Measurements from ENCODE around the gene EEF2K.

The EEF2K gene

DNA sequence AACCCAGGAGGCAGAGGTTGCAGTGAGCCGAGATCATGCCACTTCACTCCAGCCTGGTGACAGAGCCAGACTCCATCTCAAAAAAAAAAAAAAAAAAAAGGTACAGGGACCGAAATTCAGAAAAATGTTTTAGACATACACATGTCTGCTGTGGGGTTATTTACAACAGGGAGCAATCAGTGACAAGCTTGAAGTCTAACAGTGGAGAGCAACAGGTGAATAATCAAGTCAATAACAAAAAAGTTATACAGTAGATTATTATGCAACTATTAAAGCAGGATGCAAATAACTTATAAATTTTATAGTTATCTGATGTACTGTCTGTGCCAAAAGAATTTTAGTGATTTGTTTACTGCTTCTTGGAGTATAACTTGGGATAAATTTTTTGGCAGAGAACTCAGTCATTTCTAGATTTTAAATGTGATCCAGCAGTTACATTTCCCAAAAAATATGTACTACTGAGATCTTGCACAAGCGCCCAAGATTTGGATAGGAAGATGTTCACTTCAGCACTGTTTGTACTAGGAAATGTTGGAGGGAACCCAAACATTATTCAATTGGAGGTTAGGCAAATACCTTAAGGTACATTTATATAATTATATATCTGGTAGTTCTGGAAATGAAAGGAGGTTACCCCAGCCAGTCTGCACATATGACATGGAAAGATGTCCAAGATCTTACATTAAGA is 34.1 kb downstream of the EEF2K start:
- DNase-seq (ENCODE audit: low read depth, low spot score), result no peak

DNA sequence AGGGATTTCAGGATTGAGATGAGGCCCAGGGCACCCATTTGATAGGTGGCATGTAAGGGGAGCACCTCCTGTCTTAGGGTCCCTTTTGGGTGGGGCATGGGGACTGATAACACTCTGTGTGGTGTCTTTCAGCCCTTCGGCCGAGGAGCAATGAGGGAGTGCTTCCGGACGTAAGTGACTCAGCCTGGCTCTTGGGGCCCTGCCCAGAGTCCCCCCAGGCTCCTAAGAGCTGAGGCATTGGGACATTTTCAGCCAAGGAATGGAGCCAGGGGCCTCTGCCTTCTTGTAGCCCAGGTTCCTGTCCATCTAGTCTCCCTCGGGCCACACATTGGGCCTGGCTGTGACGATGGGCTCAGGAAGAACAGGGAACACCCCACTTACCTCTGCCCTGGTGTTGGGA is 44.4 kb downstream of the EEF2K start:
- no peak for DNase-seq (ENCODE audit: low read depth, low spot score)

DNA sequence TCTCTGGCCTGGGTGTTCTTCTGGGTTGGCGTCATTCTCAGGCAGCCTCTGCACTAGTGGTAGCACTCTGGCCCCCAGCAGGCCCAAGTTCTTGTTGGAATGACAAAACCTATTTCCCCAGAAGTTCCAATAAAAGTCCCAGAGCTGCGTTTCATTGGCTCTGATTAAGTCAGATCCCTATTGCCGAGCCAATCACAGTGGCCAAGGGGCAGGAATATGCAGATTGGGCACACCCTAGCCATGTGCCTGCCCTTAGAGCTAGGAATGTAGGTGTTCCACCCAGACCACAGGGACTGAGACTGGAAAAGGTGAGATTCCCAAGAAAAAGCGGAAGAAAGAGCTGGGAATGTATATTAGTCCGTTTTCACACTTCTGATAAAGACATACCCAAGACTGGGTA is 46.2 kb downstream of the EEF2K start:
- no peak for DNase-seq (ENCODE audit: low read depth, low spot score)

DNA sequence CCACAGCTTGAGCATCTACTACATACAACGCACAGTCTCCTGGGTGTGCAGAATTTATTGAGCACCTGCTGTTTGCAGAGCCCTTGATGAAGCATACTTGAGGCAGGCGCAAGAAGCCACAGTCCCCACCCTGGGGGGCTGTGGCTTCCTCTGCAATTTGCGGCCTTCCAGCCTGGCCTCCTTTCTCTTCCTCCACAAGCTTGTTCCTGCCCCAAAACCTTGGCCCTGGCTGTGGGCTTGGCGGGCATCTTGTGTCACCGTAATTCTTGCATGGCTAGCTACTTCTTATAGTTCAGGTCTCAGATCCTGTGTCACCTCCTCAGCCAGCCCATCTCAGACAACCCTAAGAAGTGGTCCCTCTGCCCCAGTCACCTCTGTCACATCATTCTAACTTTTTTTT is 47.2 kb downstream of the EEF2K start:
- DNase-seq (ENCODE audit: low read depth, low spot score), result no peak

DNA sequence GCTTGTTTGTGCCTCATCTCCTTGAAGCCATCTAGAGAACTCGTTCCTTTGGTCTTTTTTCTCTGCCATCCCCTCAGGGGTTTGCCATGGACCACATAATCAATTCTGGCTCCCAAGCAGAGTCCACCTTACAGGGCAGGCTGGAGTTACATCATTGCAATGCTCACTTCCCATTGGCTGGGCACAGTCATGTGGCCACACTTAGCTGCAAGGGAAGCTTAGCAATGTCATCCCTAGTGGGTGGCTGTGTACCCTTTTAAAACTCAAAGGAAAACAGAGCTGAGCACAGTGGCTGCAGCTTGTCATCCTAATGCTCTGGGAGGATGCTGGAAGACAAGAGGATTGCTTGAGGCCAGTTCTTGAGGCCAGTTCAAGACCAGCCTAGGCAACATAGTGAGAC is 49.3 kb downstream of the EEF2K start:
- no peak for DNase-seq (ENCODE audit: low read depth, low spot score)

DNA sequence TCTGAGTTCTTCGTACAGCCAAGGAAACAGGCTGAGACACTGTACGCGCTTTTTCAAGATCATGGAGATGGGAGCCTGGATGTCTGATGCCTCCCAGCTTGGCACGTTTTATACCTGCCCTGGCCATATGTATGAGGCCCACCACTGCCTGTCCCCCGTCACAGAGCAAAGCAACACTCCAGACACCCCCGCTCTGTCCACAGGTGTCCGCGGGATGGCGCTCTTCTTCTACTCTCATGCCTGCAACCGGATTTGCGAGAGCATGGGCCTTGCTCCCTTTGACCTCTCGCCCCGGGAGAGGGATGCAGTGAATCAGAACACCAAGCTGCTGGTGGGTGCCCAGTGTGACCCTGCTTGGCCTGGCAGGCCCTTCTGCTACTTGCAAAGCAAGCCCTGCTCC is 51.4 kb downstream of the EEF2K start:
- no peak for DNase-seq (ENCODE audit: low read depth, low spot score)

DNA sequence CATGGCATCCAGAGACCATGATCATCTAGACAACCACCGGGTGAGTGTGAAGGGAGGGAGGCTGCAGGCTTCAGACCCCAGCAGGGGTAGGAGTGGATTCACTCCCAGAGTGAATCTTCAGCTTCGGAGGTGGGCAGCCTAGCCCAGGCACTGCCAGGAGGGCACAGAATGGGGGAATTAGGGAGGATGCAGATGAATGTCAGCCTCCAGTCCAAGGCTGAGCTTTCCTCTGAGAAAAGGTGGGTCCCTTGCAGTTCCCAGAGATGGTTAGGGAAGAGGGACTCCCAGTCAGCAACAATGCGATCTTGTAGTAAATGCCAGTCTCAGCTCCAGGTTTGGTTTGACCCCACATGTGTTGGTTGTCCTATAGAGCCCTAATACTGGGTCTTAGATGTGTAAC is 54.4 kb downstream of the EEF2K start:
- no peak for DNase-seq (ENCODE audit: low read depth, low spot score)

DNA sequence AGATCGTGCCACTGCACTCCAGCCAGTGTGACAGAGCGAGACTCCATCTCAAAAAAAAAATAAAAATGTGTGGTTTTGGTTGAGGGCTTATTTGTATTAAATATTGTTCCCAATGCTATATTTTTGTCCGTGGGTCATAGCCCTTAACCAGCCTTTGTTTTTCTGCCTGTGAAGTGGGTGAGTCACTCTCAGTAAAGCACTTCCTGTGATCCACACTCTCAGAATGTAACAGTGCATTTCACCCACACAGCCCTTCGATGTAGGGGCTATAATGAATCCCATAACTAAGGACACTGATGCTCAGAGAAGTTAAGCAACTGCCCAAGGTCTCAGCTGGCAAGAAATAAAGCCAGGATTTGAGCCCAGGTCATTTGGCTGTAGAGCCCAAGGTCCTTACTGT is 56.4 kb downstream of the EEF2K start:
- no peak for DNase-seq (ENCODE audit: low read depth, low spot score)

DNA sequence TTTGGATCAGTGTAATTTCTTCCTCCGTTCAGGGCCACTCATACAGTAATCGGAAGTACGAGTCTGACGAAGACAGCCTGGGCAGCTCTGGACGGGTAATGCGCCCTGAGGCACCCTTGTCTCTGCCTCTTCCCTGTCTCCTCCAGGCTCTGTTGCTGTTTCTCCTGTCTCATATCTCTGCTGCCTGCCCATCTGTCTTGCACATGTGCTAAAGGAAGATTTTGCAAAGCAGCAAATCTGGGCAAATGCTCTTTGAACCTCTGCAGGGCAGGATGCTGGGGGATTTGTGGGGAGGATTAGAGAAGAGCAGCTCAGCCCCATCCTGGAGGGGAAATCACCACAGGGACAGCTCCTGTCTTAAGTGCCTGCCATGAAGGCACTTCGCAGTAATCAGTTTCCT is 58.7 kb downstream of the EEF2K start:
- no peak for DNase-seq (ENCODE audit: low read depth, low spot score)

DNA sequence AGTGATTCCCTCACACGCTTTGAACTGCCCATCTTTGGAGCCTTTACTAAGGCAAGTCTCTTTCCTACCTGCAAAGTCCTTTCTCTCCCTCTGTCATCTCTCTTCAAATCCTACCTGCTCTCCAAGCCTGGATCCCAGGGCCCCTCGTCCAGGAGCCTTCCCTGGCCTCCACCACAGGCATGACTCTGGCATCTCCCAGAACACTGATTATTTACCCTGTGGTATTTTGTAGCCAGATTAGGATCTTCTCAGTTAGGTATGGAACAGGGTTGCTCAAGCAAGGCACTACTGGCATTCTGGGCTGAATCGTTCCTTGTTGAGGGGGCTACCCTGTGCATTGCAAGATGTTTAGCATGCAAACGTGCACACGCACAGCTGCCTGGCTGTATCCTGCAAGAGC is 59.3 kb downstream of the EEF2K start:
- DNase-seq (ENCODE audit: low read depth, low spot score), result no peak

DNA sequence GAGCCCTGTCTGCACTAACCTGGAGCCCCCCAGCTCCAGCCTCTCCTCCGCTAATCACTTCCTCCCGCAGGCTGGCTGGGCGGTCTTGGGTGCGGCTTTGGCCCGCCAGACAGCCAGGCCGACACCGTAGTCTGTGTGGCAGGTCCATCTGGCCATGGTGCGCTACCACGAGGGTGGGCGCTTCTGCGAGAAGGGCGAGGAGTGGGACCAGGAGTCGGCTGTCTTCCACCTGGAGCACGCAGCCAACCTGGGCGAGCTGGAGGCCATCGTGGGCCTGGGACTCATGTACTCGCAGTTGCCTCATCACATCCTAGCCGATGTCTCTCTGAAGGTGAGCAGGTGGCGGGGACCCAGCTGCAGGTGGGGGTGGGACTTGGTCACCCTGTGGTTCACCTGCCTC is 60.5 kb downstream of the EEF2K start:
- DNase-seq (ENCODE audit: low read depth, low spot score), result no peak

DNA sequence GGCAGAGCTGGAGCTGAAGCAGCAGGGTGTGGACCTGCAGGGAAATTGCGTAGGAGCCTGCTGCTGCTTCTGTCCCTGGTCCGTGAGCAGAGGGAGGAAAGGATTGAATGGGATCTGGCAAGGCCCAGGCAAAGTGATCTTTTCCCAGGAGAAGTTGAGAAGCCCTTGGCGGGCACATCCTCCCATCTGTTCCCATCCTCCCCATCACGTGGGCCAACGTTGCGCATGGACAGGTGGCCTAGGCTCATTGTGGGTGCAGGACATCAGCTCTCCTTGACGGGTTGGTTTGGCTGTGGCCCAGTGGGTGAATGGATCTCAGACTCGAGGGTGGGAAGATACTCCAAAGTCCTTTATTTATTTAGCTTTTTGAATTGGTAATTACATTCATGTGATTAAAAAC is 61.7 kb downstream of the EEF2K start:
- DNase-seq (ENCODE audit: low read depth, low spot score), result no peak

DNA sequence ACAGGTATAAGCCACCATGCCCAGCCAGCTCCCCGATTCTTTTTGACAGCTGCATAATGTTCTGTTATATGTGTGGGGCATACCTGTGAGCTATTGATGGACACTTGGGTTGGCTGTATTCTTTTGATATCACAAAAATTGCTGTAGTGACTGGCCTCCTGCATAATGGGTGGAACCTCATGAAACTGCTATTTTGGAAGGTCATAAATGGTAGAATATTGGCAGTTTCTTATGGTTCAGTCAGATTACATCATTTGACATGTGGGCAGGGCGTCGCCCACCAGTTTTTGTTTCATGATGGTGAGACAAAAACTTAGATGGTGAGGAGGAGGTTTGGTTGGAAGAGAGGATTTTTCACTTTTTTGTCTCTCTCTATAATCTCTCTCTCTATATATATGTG is 64.4 kb downstream of the EEF2K start:
- no peak for DNase-seq (ENCODE audit: low read depth, low spot score)

DNA sequence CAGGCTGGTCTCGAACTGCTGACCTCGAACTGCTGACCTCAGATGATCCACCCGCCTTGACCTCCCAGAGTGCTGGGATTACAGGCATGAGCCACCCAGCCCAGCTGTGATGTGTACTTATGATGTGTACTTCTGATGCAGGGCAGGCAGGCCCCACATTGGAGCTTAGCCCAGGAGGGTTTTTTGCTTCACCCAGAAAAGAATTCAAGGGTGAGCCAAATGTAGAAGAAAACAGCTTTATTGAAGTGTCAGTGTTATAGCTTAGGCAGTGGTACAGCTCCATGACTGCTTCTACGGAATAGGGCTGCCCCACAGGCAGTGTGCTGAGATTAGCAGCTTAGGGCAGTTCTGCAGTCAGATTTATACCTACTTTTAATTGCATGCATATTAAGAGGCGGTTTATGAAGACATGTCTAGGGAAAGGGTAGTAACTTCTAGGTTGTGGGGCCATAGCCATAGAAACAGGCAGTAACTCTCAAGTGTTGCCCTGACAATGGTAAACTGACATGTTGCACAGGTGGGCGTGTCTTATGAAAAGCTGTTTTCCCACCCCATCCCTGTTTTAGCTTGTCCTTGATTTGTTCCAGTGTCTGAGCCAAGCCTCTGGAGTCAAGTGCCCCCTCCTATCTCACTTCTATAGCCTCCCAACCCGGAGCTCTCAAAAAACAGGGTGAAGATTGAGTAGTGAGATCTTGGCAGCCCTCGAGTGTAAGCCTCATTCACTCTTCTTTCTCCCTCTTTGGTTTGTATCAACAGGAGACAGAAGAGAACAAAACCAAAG is 67.0 kb downstream of the EEF2K start:
- no peak for DNase-seq (ENCODE audit: low read depth, low spot score)

DNA sequence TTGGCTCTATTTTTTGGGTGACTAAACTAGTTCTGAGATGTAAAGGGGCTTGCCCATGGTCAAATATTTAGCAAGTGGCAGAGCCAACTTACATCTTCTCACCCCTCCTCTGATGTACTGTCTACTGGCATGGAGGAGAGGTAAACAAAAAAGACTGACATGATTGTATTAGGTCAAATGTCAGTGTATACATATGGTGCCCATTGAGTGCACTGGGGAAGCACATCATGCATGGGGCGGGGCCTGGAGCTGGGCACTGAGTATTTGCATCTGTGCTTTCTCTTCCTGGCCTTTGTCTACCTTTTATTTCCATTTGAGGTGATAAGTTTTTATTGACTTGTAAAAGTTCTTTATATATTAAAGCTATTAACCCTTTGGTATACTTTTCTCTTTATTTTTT is 68.8 kb downstream of the EEF2K start:
- DNase-seq (ENCODE audit: low read depth, low spot score), result no peak

DNA sequence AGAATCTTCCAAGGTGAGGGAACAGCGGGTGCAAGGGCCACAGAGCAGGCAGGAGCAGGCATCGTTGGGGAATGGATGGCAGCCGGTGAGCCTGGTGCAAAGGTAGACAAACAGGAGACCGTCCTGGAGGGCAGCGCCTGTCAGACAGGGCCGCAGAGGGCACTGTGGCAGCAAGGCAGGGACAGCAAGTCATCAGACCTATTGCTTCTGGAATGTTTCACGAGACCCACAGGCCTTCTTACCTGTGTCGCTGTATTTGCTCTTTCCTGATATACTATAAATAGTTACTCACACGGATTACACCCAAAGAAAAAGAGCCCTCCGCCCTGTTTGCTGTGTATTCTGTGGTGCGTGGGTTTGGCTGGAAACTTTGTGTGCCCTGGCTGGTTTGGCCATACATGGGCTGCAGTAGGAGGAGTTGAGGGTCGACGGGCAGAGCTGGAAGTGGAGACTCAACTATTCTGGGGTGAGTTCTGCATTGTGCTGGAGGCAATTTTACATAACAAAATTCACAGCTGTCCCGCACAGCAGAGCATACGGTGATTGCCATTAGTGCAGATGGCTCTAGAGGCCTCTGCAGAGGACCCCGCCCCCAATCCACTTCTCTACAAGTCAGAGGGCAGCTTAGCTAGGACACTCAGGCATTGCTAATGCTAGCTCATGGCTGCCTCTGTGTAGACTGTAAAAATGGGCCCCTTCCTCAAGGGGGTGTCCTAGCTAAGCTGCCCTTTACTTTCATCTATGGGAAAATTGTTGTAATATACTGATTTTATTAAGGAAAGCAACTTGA is 72.6 kb downstream of the EEF2K start:
- DNase-seq (ENCODE audit: low read depth, low spot score), result no peak

DNA sequence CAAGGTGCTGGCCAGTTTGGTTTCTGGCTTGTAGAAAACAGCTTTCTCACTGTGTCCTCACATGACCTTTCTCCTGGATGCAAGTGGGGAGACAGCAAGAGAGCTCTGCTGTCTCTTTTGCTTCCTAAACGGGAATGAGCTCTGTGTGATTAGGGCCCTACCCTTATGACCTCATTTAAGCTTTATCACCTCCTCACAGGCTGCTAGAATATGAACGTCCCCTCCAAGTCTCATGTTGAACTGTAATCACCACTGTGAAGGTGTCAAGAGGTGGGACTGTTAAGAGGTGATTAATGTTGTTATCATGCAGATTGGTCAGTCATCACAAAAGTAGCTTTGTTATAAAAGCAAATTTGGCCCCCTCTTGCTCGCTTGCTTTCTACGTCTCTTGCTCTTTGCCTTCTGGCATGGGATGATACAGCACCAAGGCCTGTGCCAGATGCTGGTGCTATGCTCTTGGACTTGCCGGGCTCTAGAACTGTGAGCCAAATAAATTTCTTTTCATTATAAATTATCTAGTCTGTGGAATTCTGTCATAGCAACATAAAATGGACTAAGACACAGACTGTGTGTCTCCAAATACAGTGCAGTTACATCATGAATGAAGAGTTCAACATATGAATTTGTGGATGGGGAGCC is 76.3 kb downstream of the EEF2K start:
- DNase-seq (ENCODE audit: low read depth, low spot score), result no peak

DNA sequence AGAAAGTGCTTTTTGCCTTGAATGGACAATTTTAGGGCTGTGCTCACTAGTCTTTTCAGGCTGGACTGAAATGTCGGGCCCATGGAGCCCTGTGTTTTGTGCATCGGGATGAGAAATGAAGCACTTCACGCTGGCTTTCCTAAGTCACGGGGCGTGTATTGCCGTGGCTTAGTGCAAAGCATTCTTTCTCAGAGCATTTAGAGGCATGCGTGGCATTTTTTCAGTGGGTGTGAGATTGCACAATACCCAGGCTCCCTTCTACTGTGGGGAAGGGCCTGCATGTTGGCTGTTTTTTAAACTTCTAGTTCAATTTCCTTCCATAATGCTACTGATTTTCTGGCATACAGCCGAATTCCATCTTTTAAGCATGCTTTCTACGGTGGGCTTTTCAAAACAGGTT is 78.6 kb downstream of the EEF2K start:
- no peak for DNase-seq (ENCODE audit: low read depth, low spot score)

DNA sequence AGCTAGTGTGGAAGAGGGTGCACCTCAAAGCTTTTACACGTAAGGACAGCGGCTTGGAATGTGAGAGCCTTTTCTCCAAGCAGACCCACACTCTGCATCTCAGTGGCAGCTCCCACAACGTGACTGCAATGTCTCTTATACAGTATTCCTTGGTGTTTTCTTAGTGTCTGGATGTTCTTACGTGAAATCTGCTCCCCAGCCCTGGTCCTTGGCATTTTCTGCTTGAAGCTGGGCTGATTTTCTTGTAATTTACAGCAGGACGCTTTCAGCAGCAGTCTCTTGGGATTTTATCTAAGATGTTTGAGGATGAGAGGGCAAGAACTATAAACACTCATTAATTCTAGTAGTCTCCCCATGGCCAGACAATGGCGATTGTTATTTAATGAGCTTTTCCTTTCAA is 79.0 kb downstream of the EEF2K start:
- DNase-seq (ENCODE audit: low read depth, low spot score), result no peak

DNA sequence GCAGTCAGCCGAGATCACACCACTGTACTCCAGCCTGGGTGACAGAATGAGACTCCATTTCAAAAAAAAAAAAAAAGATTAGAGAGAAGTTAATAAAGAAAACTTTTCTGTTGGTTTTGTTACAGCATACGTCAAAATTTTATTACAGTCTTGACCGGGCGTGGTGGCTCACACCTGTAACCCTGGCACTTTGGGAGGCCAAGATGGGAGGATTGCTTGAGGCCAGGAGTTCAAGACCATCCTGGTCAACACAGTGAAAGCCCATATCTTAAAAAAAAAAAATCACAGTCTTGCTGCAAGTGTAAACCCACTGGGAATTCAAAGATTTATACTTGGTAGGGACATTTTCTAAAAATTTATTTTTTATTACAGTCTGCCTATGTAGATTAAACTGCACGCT is 84.9 kb downstream of the EEF2K start:
- no peak for DNase-seq (ENCODE audit: low read depth, low spot score)

DNA sequence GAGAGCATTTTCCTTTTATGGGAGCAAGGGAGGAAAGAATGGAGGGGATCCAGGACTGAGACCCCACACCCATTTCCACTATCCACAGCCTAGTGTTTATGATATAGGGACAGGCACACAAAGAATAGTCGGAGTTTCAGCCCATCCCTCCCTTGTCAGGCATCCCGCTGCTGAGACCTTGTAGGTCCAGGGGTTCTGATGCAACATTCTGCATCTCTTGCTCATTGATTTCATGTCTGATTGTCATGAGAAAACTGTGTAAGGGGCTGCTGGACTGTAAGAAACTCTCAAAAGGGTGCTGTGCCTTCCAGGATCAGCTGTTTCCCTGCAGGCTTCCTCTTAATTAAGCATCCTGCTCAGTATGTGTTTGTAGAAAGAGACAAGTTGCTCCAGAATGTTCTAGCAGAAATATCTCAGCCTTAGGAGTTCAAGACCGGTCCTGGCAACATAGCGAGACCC is 85.8 kb downstream of the EEF2K start:
- DNase-seq (ENCODE audit: low read depth, low spot score), result no peak

DNA sequence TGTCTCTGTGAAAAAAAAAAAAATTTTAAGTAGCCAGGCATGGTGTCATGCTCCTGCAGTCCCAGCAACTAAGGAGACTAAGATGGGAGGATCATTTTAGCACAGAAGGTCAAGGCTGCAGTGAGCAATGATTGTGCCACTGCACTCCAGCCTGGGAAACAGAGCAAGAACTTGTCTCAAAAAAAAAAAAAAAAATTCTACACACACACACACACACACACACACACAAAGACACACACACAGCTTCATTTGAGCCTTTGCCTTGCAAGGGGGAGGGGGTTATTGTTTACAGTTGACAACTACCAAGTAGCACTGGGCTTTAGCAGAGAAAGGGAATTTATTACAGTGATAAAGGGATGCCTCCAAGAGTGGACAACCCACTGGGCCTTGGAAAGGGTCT is 86.2 kb downstream of the EEF2K start:
- no peak for DNase-seq (ENCODE audit: low read depth, low spot score)
